SK-MEL-5 (cell line): ENCODE data around the gene CIRBP. TPM values are rescaled to one million over a fixed set of nuclear protein-coding genes. Genes with fewer than 3 reads are reported as not detected.

Experiments
- DNase-seq: peaks from one replicate; pipeline ENCODE4 v3.0.0-alpha.2; 2016; ENCODE audit warnings: low read depth, low spot score
- in situ Hi-C: cut with HindIII; loops from 2 replicates; pipeline ENCODE4 v1.10.0; 2016; ENCODE audit warnings: low sequenced_read_pairs, high pct_unique_total_duplicates, low pct_unique_long_range_greater_than_20kb
- total RNA-seq: library from RNA; depleted of rRNA; stranded (reverse); fragments of >200 nt; shearing (Covaris generic); gene quantifications from 2 replicates; pipeline ENCODE4 v1.2.3, GENCODE V29; 2014

Gene CIRBP
- total RNA-seq, 1 experiment from 2014 or later = 93.9 TPM

GRCh38 chr19:1280636-1281568 lies 11.8 kb downstream of the CIRBP start:
- no peak for DNase-seq
- in situ Hi-C loops = no loop called here

GRCh38 chr19:1281569-1282287 lies 12.6 kb downstream of the CIRBP start:
- in situ Hi-C loops = no loop called here
- no peak for DNase-seq

- in situ Hi-C loops = no loop called here
- no peak for DNase-seq
Observed at GRCh38 chr19:1282588-1283206, 13.6 kb downstream of the CIRBP start.

GRCh38 chr19:1283207-1283916 lies 14.2 kb downstream of the CIRBP start:
- in situ Hi-C loops = no loop called here

GRCh38 chr19:1283917-1284292 lies 14.8 kb downstream of the CIRBP start:
- in situ Hi-C loops = no loop called here

More at GRCh38 chr19:1283207-1283916, 14.2 kb downstream of the CIRBP start:
- DNase-seq = no peak

GRCh38 chr19:1284293-1284978 lies 15.3 kb downstream of the CIRBP start:
- in situ Hi-C loops = no loop called here

More at GRCh38 chr19:1283917-1284292, 14.8 kb downstream of the CIRBP start:
- DNase-seq = no peak

GRCh38 chr19:1284979-1285736 lies 16.0 kb downstream of the CIRBP start:
- in situ Hi-C loops = no loop called here
- no peak for DNase-seq

More at GRCh38 chr19:1284293-1284978, 15.3 kb downstream of the CIRBP start:
- no peak for DNase-seq

- in situ Hi-C loops = no loop called here
- DNase-seq = no peak
Observed at GRCh38 chr19:1285737-1286360, 16.7 kb downstream of the CIRBP start, which contains the start of gene EFNA2. TSS of gene EFNA2 (plus strand) at chr19:1285873. CDS start at chr19:1286169, 296 bp downstream.

- no peak for DNase-seq
- in situ Hi-C loops = no loop called here
Observed at GRCh38 chr19:1286487-1287353, 17.6 kb downstream of the CIRBP start.

- in situ Hi-C loops = no loop called here
- no peak for DNase-seq
Observed at GRCh38 chr19:1287354-1288225, 18.5 kb downstream of the CIRBP start.

GRCh38 chr19:1288226-1288612 lies 19.1 kb downstream of the CIRBP start:
- DNase-seq = no peak
- in situ Hi-C loops = no loop called here

- in situ Hi-C loops = no loop called here
- DNase-seq = no peak
Observed at GRCh38 chr19:1288833-1289685, 19.9 kb downstream of the CIRBP start.

- no peak for DNase-seq
- in situ Hi-C loops = no loop called here
Observed at GRCh38 chr19:1289686-1290025, 20.5 kb downstream of the CIRBP start.
